ENCODE results near the gene IMPG2. TPM values are rescaled to one million over a fixed set of nuclear protein-coding genes. Genes with fewer than 3 reads are reported as not detected.

The IMPG2 gene
- total RNA-seq, 6 experiments from 2014 or later = 0.05 to 0.08 (median 0.06) TPM

- Mint-ChIP-seq H3K27ac (no peak overlapping the region), H3K4me3 (no peak overlapping the region), H3K4me1 (ENCODE audit: low read depth) (peaks cover 10% of the 10 kb centered on the region), H3K27me3 (ENCODE audit: insufficient read depth) (no peaks in the 10 kb centered on the region; the same call in 1 of the 2 replicates), H3K9me3 (peaks cover 7% of the 10 kb centered on the region; the same call in 1 of the 2 replicates), H3K36me3 (ENCODE audit: low read depth) (no peaks in the 10 kb centered on the region)
- peak; percentile 28 for DNase-seq
- TF ChIP-seq CTCF (IDR thresholded peaks at IDR 0.05) = no peak
These were observed 58.9 kb downstream of the IMPG2 start for GRCh38 chr3:101261506-101261905.

- no peaks in the 10 kb centered on the region for H3K36me3 Mint-ChIP-seq (ENCODE audit: low read depth)
- no peak for DNase-seq
- H3K4me3 Mint-ChIP-seq = no peak overlapping the region
- no peaks in the 10 kb centered on the region; the same call in 1 of the 2 replicates for H3K27me3 Mint-ChIP-seq (ENCODE audit: insufficient read depth)
- H3K9me3 Mint-ChIP-seq = no peaks in the 10 kb centered on the region
- H3K27ac Mint-ChIP-seq = no peak overlapping the region
- peaks cover 10% of the 10 kb centered on the region for H3K4me1 Mint-ChIP-seq (ENCODE audit: low read depth)
- TF ChIP-seq CTCF (IDR thresholded peaks at IDR 0.05) = no peak
These were observed 60.7 kb downstream of the IMPG2 start for GRCh38 chr3:101259485-101260341.

GRCh38 chr3:101256511-101256910, 63.9 kb downstream of the IMPG2 start:
- no peak overlapping the region for H3K27ac Mint-ChIP-seq
- H3K36me3 Mint-ChIP-seq (ENCODE audit: low read depth) = no peaks in the 10 kb centered on the region
- no peak for TF ChIP-seq CTCF (IDR thresholded peaks at IDR 0.05)
- DNase-seq = no peak
- H3K27me3 Mint-ChIP-seq (ENCODE audit: insufficient read depth) = no peaks in the 10 kb centered on the region; the same call in 1 of the 2 replicates
- no peaks in the 10 kb centered on the region for H3K9me3 Mint-ChIP-seq
- H3K4me1 Mint-ChIP-seq (ENCODE audit: low read depth) = peaks cover 6% of the 10 kb centered on the region
- no peak overlapping the region for H3K4me3 Mint-ChIP-seq

GRCh38 chr3:101255441-101255840, 64.9 kb downstream of the IMPG2 start:
- no peak for TF ChIP-seq CTCF (IDR thresholded peaks at IDR 0.05)
- no peak for DNase-seq
- no peaks in the 10 kb centered on the region for H3K4me1 Mint-ChIP-seq (ENCODE audit: low read depth)
- no peaks in the 10 kb centered on the region for H3K9me3 Mint-ChIP-seq
- no peaks in the 10 kb centered on the region for H3K36me3 Mint-ChIP-seq (ENCODE audit: low read depth)
- H3K27ac Mint-ChIP-seq = no peak overlapping the region
- no peaks in the 10 kb centered on the region; the same call in 1 of the 2 replicates for H3K27me3 Mint-ChIP-seq (ENCODE audit: insufficient read depth)
- no peak overlapping the region for H3K4me3 Mint-ChIP-seq

GRCh38 chr3:101253396-101253795, 67.0 kb downstream of the IMPG2 start:
- DNase-seq = no peak
- no peaks in the 10 kb centered on the region; the same call in 1 of the 2 replicates for H3K27me3 Mint-ChIP-seq (ENCODE audit: insufficient read depth)
- TF ChIP-seq CTCF (IDR thresholded peaks at IDR 0.05) = no peak
- H3K4me3 Mint-ChIP-seq = no peak overlapping the region
- no peaks in the 10 kb centered on the region for H3K36me3 Mint-ChIP-seq (ENCODE audit: low read depth)
- no peak overlapping the region for H3K27ac Mint-ChIP-seq
- no peaks in the 10 kb centered on the region for H3K9me3 Mint-ChIP-seq
- no peaks in the 10 kb centered on the region for H3K4me1 Mint-ChIP-seq (ENCODE audit: low read depth)
